Inflammatory macrophage (primary cell): Measurements from ENCODE around the gene KRTAP4-16.
"Not testable (repeated sequence)": the region's sequence is repeated elsewhere in the genome, so short reads cannot be mapped to it uniquely, and the experiment has no call there.

Experiments used
- DNase-seq, 2 donors: peaks; one replicate each; pipeline ENCODE4 v3.0.0-alpha.2; 2020 to 2022

Gene KRTAP4-16

GRCh38 chr17:41069031-41069430 lies 33.0 kb downstream of the KRTAP4-16 start:
- peak in 1 of 2 donors; percentile 22 for DNase-seq

GRCh38 chr17:41067281-41067680 lies 34.7 kb downstream of the KRTAP4-16 start:
- DNase-seq, result no peak

GRCh38 chr17:41065829-41066624 lies 36.0 kb downstream of the KRTAP4-16 start, which contains the start of gene KRTAP2-4:
TSS of gene KRTAP2-4 (minus strand) at chr17:41065879. CDS start at chr17:41065845, 34 bp downstream.
- DNase-seq, result peak in 1 of 2 donors; percentile 11

- DNase-seq, result not testable (repeated sequence)
Observed at GRCh38 chr17:41065016-41065689, 36.9 kb downstream of the KRTAP4-16 start.

GRCh38 chr17:41064301-41064700 lies 37.7 kb downstream of the KRTAP4-16 start:
- DNase-seq, result no peak

- DNase-seq, result no peak
Observed at GRCh38 chr17:41063449-41063848, 38.6 kb downstream of the KRTAP4-16 start.

GRCh38 chr17:41061964-41062363 lies 40.0 kb downstream of the KRTAP4-16 start:
- no peak for DNase-seq

GRCh38 chr17:41060052-41060604 lies 41.9 kb downstream of the KRTAP4-16 start, which contains the start of gene KRTAP2-3:
TSS of gene KRTAP2-3 (minus strand) at chr17:41060114. CDS start at chr17:41060050, 64 bp downstream.
- DNase-seq, result no peak

- DNase-seq, result not testable (repeated sequence)
Observed at GRCh38 chr17:41059276-41060051, 42.5 kb downstream of the KRTAP4-16 start.

- DNase-seq, result no peak
Observed at GRCh38 chr17:41058741-41059140, 43.3 kb downstream of the KRTAP4-16 start.

- DNase-seq, result no peak
Observed at GRCh38 chr17:41057547-41057946, 44.5 kb downstream of the KRTAP4-16 start.

GRCh38 chr17:41055130-41055529 lies 46.9 kb downstream of the KRTAP4-16 start, which contains the start of gene KRTAP2-2:
TSS of gene KRTAP2-2 (minus strand) at chr17:41055230. CDS start at chr17:41055211, 19 bp downstream.
- not testable (repeated sequence) for DNase-seq

- not testable (repeated sequence) for DNase-seq
Observed at GRCh38 chr17:41054556-41054955, 47.5 kb downstream of the KRTAP4-16 start.

GRCh38 chr17:41054025-41054424 lies 48.0 kb downstream of the KRTAP4-16 start:
- DNase-seq, result no peak

GRCh38 chr17:41052566-41052965 lies 49.4 kb downstream of the KRTAP4-16 start:
- no peak for DNase-seq
